Stimulated activated CD8-positive, alpha-beta memory T cell treated with anti-CD3 and anti-CD28 coated beads, Interleukin-4, amount 100 ng/mL, for 48 hours (primary cell): ENCODE results near the gene DBNDD2.

Experiments used
- DNase-seq: peaks from one replicate; pipeline ENCODE4 v3.0.0-alpha.2; 2020

The DBNDD2 gene, protein sequence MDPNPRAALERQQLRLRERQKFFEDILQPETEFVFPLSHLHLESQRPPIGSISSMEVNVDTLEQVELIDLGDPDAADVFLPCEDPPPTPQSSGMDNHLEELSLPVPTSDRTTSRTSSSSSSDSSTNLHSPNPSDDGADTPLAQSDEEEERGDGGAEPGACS

GRCh38 chr20:45407783-45408645 lies at the start of gene DBNDD2:
Gene DBNDD2 (plus strand): TSS chr20:45408289. CDS start chr20:45408468, 179 bp downstream.
- no peak for DNase-seq

- no peak for DNase-seq
Measured at GRCh38 chr20:45359069-45359405, 49.1 kb upstream of the DBNDD2 start.

DNA sequence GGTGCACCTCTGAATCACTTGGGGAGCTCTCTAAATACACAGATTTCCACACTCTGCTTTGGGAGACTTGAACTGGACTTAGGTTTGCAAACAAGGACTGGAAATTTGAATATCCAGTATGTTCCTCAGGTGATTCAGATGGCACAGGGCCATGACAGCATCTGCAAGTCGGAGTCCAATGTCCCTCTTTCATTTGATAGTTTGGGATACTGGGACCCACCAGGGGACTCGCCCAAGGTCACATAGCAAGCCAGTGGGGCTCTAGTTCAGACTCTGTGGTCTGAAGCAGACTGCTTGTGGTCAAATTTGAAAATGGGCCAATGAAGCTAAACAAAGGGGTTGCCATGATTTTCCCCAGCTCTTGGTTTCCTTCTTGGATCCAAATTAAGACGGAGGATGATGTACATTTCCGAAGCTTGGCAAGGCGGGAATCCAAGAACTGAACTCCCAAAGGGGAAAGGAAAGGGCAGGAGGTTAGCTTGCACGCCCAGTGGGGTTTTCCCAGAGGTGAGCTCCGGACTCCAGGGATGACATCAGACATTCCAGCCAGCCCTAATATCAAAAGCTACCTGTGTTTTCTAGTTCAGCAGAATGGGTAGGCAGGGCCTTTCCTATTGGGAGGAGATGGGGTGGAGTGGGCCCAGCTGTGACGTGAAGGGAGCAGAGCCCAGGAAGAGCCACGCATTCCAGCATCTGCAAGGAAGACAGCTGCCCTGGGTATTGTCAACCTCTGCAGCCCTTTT lies 48.5 kb upstream of the DBNDD2 start:
- DNase-seq, result no peak

GRCh38 chr20:45361793-45362192 lies 46.3 kb upstream of the DBNDD2 start:
- no peak for DNase-seq

DNA sequence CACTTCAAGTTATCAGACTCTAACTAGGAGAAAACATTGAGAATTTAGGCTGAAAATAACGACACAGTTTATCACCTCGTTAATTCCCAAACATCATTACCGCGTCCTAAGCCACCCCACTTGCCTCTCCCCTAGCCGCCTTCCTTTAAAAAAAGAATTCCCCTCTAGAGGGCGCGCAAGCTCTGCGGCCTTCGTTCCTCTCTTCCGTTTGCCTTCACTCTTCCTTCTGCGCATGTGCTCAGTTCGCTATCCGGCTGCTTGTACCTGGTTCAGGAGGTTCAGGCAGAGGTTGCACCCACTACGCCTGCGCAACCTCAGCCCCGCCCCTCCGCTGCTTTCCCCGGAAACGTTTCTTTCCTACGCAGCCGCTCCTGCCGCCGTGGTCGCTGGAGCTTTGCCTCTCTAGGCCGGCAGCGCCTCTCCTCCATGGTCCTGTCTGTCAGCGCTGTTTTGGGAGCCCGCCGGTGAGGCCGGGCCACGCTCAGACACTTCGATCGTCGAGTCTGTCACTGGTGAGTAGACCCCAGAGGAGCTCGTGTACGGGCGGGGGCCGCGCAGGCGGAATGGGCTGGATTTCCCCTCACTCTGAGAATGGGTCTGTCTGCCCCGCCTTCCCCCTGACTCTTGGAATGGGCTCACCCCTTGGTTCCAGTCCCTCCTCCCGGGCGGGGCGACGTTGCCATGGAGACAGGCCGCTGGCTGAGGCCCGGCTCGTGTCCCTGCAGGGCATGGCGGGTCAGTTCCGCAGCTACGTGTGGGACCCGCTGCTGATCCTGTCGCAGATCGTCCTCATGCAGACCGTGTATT lies 45.1 kb upstream of the DBNDD2 start, which contains the start of gene SYS1:
Gene SYS1 (plus strand): TSS at position 353 of the 807 bp plus-strand sequence. CDS start 376 bp downstream, at position 729.
- DNase-seq, result peak; percentile 99

DNA sequence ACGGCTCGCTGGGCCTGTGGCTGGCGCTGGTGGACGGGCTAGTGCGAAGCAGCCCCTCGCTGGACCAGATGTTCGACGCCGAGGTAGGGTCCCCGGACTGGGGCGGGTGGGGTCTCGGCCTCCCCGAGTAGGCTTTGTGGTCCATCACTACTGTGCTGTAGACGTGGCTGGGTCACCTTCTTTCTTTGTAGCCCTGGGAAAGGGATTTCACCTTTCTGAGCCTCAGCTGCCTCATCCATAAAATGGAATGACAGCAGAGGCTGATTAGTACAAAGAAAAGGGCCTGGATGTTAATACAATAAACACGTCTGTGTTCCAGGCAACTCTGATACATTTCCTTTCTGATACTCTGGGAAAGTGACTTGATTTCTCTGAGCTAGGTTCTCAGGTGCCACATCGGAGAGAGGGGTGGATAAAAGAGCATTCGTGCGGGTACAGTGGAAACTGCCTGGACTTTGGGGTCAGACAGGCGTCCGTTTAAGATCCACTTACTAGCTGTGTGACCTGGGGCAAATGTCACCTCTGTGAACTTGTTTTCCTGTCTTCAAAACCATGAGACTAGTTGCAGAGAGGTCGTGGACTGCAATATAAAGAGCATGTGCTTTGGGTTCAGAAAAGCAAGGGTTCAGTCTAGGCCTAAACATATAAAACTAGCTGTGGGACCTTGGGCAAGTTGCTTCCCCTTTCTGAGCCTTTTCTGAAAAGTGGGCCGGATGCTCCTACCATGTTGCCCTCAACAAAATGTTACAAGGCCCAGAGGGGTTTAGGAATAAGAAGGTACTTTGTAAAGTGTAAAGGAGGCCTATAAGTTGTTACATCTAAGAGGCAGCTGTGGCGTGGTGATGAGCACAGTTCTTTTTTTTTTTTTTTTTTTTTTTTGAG lies 44.2 kb upstream of the DBNDD2 start:
- DNase-seq, result no peak

GRCh38 chr20:45365444-45365970 lies 42.6 kb upstream of the DBNDD2 start:
- DNase-seq, result peak; percentile 15

DNA sequence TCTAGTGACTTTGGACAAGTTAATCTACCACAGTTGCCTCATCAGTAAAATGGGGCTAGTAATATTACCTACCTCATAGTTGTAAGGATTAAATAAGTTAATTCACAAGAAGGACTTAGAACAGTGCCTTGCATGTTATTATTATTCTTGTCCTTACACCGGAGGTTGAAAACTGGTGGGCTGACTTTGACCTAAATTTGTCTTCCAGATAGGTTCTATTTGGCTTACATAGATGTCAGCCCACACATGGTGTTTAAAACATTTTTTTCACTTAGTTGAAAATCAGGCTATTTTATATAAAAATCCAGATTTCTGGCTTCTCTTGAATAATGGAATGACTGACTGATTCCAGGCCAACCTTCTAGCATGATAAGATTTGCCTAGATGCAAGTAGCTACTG lies 41.9 kb upstream of the DBNDD2 start:
- DNase-seq, result no peak

- no peak for DNase-seq
Measured at GRCh38 chr20:45366631-45367030, 41.5 kb upstream of the DBNDD2 start.

DNA sequence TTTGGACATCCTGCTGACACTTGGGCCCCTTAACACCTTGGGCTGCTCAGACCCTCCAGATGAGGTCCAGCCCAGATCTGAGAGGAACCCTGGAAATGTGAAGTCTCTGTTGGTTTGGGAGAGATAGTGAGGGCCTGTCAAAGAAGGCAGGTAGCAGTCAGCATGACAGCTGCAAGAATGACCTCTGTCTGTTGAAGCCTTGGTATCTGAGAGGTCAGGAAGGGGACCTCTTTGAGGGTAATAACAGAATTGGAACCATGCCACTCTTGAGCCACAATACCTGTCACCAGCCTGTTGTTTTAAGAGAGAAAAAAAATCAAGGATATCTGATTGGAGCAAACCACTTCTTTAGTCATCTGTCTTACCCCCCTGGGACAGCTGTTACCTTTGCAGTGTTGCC lies 41.0 kb upstream of the DBNDD2 start:
- no peak for DNase-seq

DNA sequence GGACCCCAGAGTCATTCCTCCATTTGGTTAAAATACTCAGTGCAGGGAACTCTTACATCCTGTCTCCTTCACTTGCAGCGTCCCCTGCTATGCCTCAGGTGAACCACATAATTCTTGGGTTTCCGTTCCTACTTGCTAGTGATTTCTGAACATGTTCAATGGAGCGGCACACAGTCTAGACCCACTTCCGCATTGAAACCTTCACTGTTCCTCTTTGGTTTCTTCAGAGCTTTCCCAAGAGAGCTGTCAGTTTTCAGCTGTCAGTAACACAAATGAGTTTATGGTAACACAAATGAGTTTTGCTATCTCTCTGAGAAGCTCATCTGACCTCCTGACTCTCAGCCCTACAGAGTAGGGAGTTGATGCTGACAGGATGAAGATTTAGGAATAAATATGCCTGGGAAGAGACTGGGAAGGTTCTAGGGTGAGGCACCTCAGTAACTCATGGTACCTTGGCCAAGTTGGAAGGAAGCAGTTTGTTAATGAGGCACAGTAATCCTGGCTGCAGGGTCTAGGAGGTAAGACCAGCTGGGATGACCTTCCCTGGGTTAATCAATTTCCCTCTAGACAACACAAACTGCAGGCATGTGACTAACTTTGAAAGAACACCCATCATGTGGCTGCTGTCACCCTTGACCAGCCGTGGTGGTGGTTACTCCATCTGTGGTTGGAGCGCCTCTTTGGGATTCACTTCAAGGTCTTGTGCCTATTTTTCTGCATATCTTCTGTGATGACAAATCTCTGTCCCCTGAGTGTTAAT lies 39.7 kb upstream of the DBNDD2 start:
- DNase-seq, result peak; percentile 34

DNA sequence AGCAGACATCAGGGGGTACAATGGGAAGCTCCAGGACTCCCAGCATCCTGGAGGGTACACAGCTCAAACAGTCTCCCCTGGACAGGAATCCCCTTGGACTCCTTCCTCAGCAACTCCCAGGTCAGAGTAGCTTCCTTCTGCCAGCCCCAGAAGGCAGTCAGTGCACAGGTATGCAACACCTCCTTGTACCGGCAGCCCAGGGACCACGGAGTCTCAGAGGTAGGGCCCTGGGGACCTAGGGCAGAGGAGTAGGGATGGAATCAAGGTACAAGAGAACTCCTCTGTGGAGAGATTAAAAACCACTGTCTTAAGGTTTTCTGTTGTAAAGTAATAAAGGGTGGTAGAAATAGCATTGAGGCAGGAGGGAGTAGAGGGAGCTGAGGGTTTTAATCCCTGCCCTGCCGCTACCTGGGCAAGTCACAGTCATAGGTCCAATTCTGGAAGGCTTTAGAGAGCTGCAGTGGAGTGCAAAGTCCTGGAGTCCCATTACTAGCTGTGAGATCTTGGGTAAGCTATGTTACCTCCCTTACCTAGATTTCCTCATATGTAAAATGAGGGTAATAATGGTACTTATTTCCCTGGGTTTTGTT lies 37.4 kb upstream of the DBNDD2 start:
- DNase-seq, result peak; percentile 14

DNA sequence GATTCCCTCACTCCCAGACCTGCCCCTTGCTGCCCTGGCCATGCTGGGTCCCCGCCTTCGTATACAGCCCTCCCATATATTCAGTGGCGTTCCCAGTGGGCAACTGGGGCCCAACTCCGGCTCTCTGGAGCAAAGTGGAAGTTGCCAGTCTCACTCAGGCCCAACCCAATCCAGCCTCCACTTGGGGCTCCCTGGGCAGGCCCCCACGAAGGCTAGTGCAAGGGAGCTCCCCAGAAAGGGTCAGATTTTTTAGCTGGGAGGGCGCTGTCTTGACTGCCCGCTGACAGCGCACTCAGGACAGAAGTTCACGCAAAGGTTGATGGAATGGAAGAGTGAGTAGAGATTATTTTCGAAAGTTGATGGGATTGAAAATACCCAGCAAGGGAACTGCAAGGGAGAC lies 35.8 kb upstream of the DBNDD2 start:
- DNase-seq, result no peak

DNA sequence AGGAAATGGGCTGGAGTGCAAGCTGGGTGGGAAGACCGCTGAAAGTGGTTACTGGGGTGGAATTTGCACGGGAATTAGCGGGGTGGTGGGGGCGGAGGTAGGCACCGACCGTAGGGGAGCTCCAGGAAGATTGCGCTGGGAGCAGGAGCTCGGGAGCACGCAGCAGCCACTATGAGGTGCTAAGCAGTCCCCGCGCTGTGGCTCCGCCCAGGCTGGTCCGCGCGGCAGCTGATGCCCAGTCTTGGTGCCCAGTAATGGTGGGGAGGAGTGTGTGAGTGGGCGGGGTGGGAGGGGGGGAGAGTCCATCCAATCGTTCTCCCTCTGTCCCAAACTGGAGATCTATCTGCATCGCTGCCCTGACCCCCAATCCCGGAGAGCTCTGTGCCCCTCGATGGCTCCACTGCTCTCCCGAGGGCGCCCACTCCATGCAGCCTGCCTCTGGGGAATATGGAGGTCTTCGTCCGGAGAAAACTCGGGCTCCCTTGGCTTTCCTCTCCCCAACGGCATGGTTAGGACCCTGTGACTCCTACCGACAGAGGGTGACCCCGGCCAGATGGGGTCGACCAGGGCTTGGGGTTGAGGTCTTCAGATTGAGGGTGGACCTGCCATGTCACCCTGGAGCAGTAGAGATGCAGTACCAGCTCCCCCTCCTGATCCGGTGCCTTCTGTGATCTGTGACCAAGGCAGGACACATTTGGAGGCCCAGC lies 35.3 kb upstream of the DBNDD2 start:
- no peak for DNase-seq

DNA sequence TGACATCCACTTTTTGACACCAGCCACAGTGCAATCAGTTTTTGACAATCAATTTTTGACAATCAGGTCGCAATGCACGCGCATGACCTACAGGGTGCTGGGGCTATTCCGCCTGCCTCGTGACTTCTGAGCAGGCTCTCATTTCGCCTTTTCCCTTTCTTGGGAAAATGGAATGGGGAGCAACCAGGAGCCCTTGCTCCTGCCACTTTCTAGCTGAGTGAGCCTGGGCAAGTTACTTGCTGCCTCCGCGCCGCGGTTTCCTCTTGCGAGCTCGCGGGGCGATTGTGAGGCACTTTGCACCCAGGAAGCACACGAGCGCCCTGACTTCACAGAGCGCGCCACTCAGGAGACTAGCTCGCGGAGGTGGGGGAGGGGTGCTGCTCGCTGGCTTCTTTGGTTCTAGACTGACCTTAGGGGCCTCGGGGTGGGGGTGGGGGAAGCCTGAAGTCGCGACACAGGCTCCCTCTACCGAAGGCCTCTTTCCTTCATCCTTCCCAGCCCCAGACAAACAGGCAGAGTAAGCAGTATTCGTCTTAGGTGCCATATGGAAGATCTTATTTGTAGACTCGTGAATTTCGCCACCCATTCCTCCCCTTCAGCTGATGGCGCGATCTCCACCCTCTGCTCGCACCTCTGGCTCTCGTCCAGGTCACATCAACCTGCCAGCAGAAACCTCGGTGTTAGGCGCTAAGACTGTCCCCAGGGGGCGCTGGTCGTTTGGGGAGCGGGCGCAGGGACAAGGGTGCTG lies 34.6 kb upstream of the DBNDD2 start:
- peak; percentile 96 for DNase-seq

DNA sequence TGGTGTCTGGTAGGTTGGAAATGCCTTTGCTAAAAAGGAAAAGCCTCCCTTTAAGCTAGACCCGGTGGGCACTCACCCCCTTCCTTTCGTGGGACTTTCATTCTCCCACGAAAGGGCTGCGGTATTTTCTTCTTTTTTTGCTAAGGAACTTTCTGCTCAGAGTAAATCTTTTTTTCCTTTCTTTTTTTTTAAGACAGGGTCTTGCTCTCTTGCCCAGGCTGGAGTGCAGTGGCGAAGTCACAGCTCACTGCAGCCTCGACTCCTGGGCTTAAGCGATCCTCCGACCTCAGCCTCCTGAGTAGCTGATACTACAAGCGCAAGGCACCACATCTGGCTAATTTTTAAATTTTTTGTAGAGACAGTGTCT lies 34.0 kb upstream of the DBNDD2 start:
- no peak for DNase-seq

GRCh38 chr20:45374966-45375365 lies 33.1 kb upstream of the DBNDD2 start:
- no peak for DNase-seq

GRCh38 chr20:45377269-45377668 lies 30.8 kb upstream of the DBNDD2 start:
- no peak for DNase-seq

GRCh38 chr20:45378191-45378590 lies 29.9 kb upstream of the DBNDD2 start, which contains the start of gene TP53TG5:
Gene TP53TG5 (minus strand): TSS chr20:45378325. CDS start chr20:45378236, 89 bp downstream.
- DNase-seq, result no peak
